Stimulated activated CD8-positive, alpha-beta memory T cell treated with anti-CD3 and anti-CD28 coated beads, Interleukin-12 subunit alpha, Interleukin-12 subunit beta, amount 100 ng/mL, for 4 hours (primary cell): ENCODE measurements around the gene CXCL14.
"Not testable (repeated sequence)": the region's sequence is repeated elsewhere in the genome, so short reads cannot be mapped to it uniquely, and the experiment has no call there.

Experiments
- DNase-seq: peaks from one replicate; pipeline ENCODE4 v3.0.0-alpha.2; 2020; ENCODE audit warnings: low read depth

Gene CXCL14

GRCh38 chr5:135543001-135543484 lies 35.7 kb downstream of the CXCL14 start:
- no peak for DNase-seq

- DNase-seq = no peak
These were observed 36.8 kb downstream of the CXCL14 start for GRCh38 chr5:135541807-135542502.

GRCh38 chr5:135539430-135540005 lies 39.3 kb downstream of the CXCL14 start:
- DNase-seq = no peak

DNA sequence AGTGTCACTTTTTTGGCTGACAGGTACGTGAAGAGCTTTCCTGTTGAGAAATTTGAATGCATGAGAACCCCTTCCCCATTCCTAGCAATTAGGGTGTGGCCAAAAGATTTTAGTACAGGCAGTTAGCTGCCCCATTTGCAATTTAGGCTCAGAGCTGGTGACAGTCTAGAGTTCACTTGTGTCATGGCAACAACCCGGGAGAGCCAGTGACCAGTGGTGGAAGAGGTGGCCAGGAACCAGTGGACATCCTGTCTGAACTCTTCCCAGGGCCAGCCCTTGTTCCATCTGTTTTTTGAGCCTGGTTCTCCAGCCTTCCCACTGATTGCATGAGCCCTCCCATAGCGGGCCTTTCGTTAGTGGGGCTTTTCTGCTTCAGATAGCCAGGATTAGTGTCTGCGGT lies 40.5 kb downstream of the CXCL14 start:
- DNase-seq = no peak

DNA sequence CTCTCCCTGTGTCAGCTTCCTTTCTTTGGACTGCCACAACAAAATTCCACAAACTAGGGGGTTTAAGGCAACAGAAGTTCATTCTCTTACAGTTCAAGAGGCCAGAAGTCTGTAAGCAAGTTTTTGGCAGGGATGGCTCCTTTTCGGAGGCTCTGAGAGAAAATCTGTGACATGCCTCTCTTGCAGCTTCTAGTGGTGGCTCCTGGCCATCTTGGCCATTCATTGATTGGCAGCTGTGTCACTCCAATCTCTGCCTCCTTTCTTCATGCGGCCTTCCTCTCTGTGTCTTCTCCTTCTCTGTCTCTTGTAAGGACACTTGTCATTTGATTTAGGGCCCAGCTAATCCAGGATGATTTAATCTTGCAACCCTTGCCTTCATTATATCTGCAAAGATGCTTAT lies 41.0 kb downstream of the CXCL14 start:
- no peak for DNase-seq

- no peak for DNase-seq
These were observed 41.5 kb downstream of the CXCL14 start for GRCh38 chr5:135537271-135537670.

DNA sequence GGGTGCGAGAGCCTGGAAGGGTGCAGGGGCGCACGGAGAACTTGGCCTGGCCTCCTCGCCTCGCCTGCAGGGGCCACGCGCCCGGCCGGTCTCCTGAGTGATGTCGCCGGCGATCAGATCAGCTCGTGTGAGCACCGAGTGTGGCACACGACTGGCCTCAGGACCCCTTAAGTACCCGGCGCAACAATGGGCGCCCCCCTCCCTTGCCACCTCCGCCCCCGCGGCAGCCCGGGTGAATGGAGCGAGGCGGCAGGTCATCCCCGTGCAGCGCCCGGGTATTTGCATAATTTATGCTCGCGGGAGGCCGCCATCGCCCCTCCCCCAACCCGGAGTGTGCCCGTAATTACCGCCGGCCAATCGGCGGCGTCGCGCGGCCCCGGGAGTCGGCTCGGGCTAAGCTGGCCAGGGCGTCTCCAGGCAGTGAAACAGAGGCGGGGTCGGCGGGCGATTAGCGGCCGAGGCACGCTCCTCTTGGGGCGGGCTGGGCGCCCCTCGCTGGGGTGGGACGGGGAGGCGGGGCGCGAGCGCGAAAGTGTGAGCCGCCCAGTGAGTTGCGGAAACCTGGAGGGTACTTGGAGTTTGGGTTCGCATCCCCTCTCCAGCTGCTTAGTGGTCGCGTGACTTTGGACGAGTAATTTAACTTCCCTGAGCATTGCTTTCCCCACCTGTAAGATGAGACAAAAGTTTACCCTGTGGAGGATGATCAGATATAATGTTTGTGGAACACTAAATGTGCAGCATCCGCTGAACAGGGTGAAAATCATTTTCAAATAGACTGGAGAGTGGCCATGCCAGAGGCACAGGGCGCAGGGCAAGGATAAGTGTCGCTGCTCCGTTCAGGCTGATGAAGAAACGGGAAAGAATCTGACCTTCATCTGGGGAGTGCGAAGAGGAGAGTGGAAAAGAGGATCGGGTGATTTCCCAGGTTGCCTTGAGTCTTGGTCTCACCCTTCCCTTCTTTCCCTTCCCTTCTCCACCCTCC lies 42.7 kb downstream of the CXCL14 start, which contains the start of gene NEUROG1:
NEUROG1 (minus strand) TSS at position 145 of the 982 bp plus-strand sequence. CDS start 274 bp downstream, outside the sequence.
- DNase-seq = no peak

GRCh38 chr5:135535420-135535819 lies 43.4 kb downstream of the CXCL14 start:
- no peak for DNase-seq

GRCh38 chr5:135534609-135535419 lies 44.0 kb downstream of the CXCL14 start:
- DNase-seq = no peak

- DNase-seq = no peak
These were observed 45.0 kb downstream of the CXCL14 start for GRCh38 chr5:135533794-135534193.

DNA sequence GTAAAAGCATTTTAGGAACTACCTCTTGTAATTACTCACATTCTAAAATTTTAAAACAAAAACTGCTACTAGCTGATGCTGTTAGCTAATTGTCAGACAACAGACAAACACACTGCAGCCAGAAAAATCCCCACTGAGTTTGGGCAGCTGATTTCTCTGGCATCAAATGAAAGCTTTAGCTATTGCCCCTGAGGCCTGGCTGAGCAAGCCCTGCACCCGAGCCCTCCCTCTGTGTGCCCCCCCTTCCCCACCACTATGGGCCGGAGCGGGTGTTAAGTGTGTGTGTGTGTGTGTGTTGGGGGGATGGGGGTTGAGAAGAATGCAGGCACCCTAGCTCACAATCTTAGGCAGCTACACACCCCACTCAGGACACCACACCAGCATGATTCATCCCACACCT lies 45.5 kb downstream of the CXCL14 start:
- no peak for DNase-seq

GRCh38 chr5:135529576-135529975 lies 49.2 kb downstream of the CXCL14 start:
- not testable (repeated sequence) for DNase-seq

GRCh38 chr5:135526924-135527323 lies 51.9 kb downstream of the CXCL14 start:
- DNase-seq = no peak

- no peak for DNase-seq
These were observed 56.8 kb downstream of the CXCL14 start for GRCh38 chr5:135521964-135522363.
